ENCODE results near the gene MPZL1. TPM values are rescaled to one million over a fixed set of nuclear protein-coding genes. Genes with fewer than 3 reads are reported as not detected.
A peak's percentile ranks its signal among the peaks of the same experiment; 100 is the strongest.

MPZL1 gene
- total RNA-seq, 4 donors from 2014 or later, result 32.9 to 79.5 (median 58.2) TPM

- 83% methylated on average over 4 of the region's 4 CpGs; no CpG with 5 or more reads in 1 of the 2 donors for WGBS, 2 donors (ENCODE audit: low coverage in 1 of 2)
- Histone ChIP-seq H3K4me3 (no peak overlapping the region), H3K27me3 (no peaks in the 10 kb centered on the region), H3K36me3 (no peaks in the 10 kb centered on the region), H3K9me3 (no peaks in the 10 kb centered on the region), H3K27ac (no peak overlapping the region), H3K4me1 (peaks cover 0 to 6% (median 3%) of the 10 kb centered on the region in 4 donors)
- TF ChIP-seq EP300 (IDR thresholded peaks at IDR 0.05; ENCODE audit: low read depth) (no peak), POLR2AphosphoS5 (IDR thresholded peaks at IDR 0.05) (no peak), POLR2A (IDR thresholded peaks at IDR 0.05) (no peak), CTCF (IDR thresholded peaks at IDR 0.05) (no peak)
- intact Hi-C loops (cut with DNase I; ENCODE audit: low total_unique reads), result no loop called here
- DNase-seq, result no peak
- in situ Hi-C loops (cut with MboI; ENCODE audit: low pct_ligation_motif_present in 1 of 4, low pct_unique_long_range_greater_than_20kb in 1 of 4, low sequenced_read_pairs in 3 of 4), result loop anchor here in 2 of 4 donors (25.0 kb wide), 1 partner anchor 229 kb away; the partner anchor contains the start of genes DCAF6 (in 2 of the 2) and MPC2 (in 2 of the 2)
Observed at GRCh38 chr1:167707942-167708341, 13.8 kb upstream of the MPZL1 start.

DNA sequence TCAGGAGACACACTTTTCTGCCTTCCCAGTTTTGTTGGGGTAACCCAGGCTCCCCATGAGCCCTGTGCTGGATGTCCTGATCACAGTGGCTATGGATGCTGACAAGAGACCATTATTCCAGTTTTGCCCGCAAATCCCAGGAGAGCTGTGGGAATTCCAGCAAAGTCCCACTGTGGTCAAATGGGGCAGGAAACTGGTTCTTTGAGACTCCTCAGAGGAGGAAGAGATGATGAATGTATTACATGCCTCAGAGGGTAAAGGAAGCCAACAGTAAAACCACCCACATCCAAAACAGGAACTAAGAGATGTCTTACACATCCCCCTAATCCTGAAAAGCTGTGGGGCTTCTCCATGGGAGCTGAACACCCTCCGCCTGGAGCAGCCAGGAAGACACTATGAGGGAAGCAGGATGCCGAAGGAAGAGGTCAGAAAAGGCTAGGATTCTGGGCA, 12.8 kb upstream of the MPZL1 start:
- intact Hi-C loops (cut with DNase I; ENCODE audit: low total_unique reads) (no loop called here), in situ Hi-C loops (cut with MboI; ENCODE audit: low pct_ligation_motif_present in 1 of 4, low pct_unique_long_range_greater_than_20kb in 1 of 4, low sequenced_read_pairs in 3 of 4) (loop anchor here in 2 of 4 donors (25.0 kb wide), 1 partner anchor 228 kb away; the partner anchor contains the start of genes DCAF6 (in 2 of the 2) and MPC2 (in 2 of the 2))

DNA sequence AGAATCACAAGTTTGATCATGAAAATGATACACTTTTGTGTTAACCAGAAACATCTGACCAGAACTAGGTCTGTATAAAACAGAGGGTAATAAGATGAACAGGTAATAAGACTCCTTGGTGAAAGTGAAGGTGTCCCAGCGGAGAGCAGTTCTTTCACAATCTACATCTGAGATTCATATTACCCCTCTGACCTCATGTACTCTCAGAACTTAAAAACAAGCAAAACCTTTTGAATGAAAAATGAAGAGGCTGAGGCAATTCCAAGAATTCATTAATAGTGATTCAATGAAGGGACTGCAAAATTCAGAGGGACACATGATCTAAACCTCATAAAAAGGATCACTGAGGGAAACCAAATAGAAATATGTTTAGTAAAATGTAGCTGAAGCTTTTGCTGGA, 10.9 kb upstream of the MPZL1 start:
- DNase-seq, result no peak
- Histone ChIP-seq H3K4me3 (no peak overlapping the region), H3K27me3 (no peaks in the 10 kb centered on the region), H3K36me3 (no peaks in the 10 kb centered on the region), H3K4me1 (peaks cover 0 to 20% (median 12%) of the 10 kb centered on the region in 4 donors), H3K27ac (peak overlapping the region in 3 of 4 donors; percentile 23 to 53 (median 27)), H3K9me3 (no peaks in the 10 kb centered on the region)
- intact Hi-C loops (cut with DNase I; ENCODE audit: low total_unique reads), result no loop called here
- WGBS, 2 donors (ENCODE audit: low coverage in 1 of 2), result 82% methylated on average over 1 of the region's 1 CpG
- no peak for TF ChIP-seq POLR2A (IDR thresholded peaks at IDR 0.05)
- TF ChIP-seq EP300 (IDR thresholded peaks at IDR 0.05; ENCODE audit: low read depth), result no peak
- TF ChIP-seq POLR2AphosphoS5 (IDR thresholded peaks at IDR 0.05), result no peak
- no peak for TF ChIP-seq CTCF (IDR thresholded peaks at IDR 0.05)
- in situ Hi-C loops (cut with MboI; ENCODE audit: low pct_ligation_motif_present in 1 of 4, low pct_unique_long_range_greater_than_20kb in 1 of 4, low sequenced_read_pairs in 3 of 4), result loop anchor here in 2 of 4 donors (25.0 kb wide), 1 partner anchor 226 kb away; the partner anchor contains the start of genes DCAF6 (in 2 of the 2) and MPC2 (in 2 of the 2)

More for the DNA sequence above, 12.8 kb upstream of the MPZL1 start:
- TF ChIP-seq POLR2AphosphoS5 (IDR thresholded peaks at IDR 0.05) (no peak), CTCF (IDR thresholded peaks at IDR 0.05) (no peak), EP300 (IDR thresholded peaks at IDR 0.05; ENCODE audit: low read depth) (no peak)
- no peak for DNase-seq
- Histone ChIP-seq H3K9me3 (no peaks in the 10 kb centered on the region), H3K27me3 (no peaks in the 10 kb centered on the region), H3K4me1 (peaks cover 0 to 14% (median 10%) of the 10 kb centered on the region in 4 donors), H3K4me3 (no peak overlapping the region), H3K27ac (no peak overlapping the region), H3K36me3 (no peaks in the 10 kb centered on the region)
- WGBS, 2 donors (ENCODE audit: low coverage in 1 of 2), result 75% methylated on average over 3 of the region's 3 CpGs; no CpG with 5 or more reads in 1 of the 2 donors

- WGBS, 2 donors (ENCODE audit: low coverage in 1 of 2), result 39 to 58% methylated on average over 3 of the region's 3 CpGs
- H3K4me3 ChIP-seq, result no peak overlapping the region
- H3K4me1 ChIP-seq, result peaks cover 0 to 22% (median 12%) of the 10 kb centered on the region in 4 donors
- peak; percentile 59 for DNase-seq
- H3K9me3 ChIP-seq, result no peaks in the 10 kb centered on the region
- in situ Hi-C loops (cut with MboI; ENCODE audit: low pct_ligation_motif_present in 1 of 4, low pct_unique_long_range_greater_than_20kb in 1 of 4, low sequenced_read_pairs in 3 of 4) (loop anchor here in 2 of 4 donors (25.0 kb wide), 1 partner anchor 226 kb away; the partner anchor contains the start of genes DCAF6 (in 2 of the 2) and MPC2 (in 2 of the 2)), intact Hi-C loops (cut with DNase I; ENCODE audit: low total_unique reads) (no loop called here)
- H3K27ac ChIP-seq, result peak overlapping the region in 3 of 4 donors; percentile 23 to 53 (median 27)
- no peaks in the 10 kb centered on the region for H3K36me3 ChIP-seq
- TF ChIP-seq CTCF (IDR thresholded peaks at IDR 0.05) (no peak), POLR2AphosphoS5 (IDR thresholded peaks at IDR 0.05) (peak in 1 of 3 donors; percentile 47), EP300 (IDR thresholded peaks at IDR 0.05; ENCODE audit: low read depth) (no peak), POLR2A (IDR thresholded peaks at IDR 0.05) (no peak)
- no peaks in the 10 kb centered on the region for H3K27me3 ChIP-seq
Observed at GRCh38 chr1:167711797-167712196, 10.0 kb upstream of the MPZL1 start.
